Measurements from ENCODE around the gene ZNF343.
"Not testable (repeated sequence)": the region's sequence is repeated elsewhere in the genome, so short reads cannot be mapped to it uniquely, and the experiment has no call there.

The ZNF343 gene

GRCh38 chr20:2520617-2521016 lies 11.9 kb upstream of the ZNF343 start:
- no peak overlapping the region for H3K4me3 ChIP-seq (ENCODE audit: low read depth, low read length)
- H3K4me1 ChIP-seq (ENCODE audit: control insufficient read depth, insufficient read depth, low read length) = no peaks in the 10 kb centered on the region
- peaks cover 97% of the 10 kb centered on the region for H3K27me3 ChIP-seq (ENCODE audit: control insufficient read depth, insufficient read depth, low read length)
- no peak overlapping the region for H3K27ac ChIP-seq (ENCODE audit: low read depth, low read length)
- H3K36me3 ChIP-seq (ENCODE audit: control insufficient read depth, insufficient read depth, low read length) = no peaks in the 10 kb centered on the region
- H3K9me3 ChIP-seq (ENCODE audit: control insufficient read depth, insufficient read depth, low read length) = no peaks in the 10 kb centered on the region
- no peak overlapping the region for H3K9ac ChIP-seq (ENCODE audit: low read depth, low read length)

- H3K4me3 ChIP-seq (ENCODE audit: low read depth, low read length) = no peak overlapping the region
- H3K27ac ChIP-seq (ENCODE audit: low read depth, low read length) = no peak overlapping the region
- H3K36me3 ChIP-seq (ENCODE audit: control insufficient read depth, insufficient read depth, low read length) = no peaks in the 10 kb centered on the region
- no peak overlapping the region for H3K9ac ChIP-seq (ENCODE audit: low read depth, low read length)
- no peaks in the 10 kb centered on the region for H3K4me1 ChIP-seq (ENCODE audit: control insufficient read depth, insufficient read depth, low read length)
- H3K27me3 ChIP-seq (ENCODE audit: control insufficient read depth, insufficient read depth, low read length) = peaks cover 99% of the 10 kb centered on the region
- no peaks in the 10 kb centered on the region for H3K9me3 ChIP-seq (ENCODE audit: control insufficient read depth, insufficient read depth, low read length)
Observed at GRCh38 chr20:2519115-2519809, 10.5 kb upstream of the ZNF343 start.

- Histone ChIP-seq H3K36me3 (ENCODE audit: control insufficient read depth, insufficient read depth, low read length) (no peaks in the 10 kb centered on the region), H3K27me3 (ENCODE audit: control insufficient read depth, insufficient read depth, low read length) (peaks cover 99% of the 10 kb centered on the region), H3K4me3 (ENCODE audit: low read depth, low read length) (no peak overlapping the region), H3K9ac (ENCODE audit: low read depth, low read length) (no peak overlapping the region), H3K4me1 (ENCODE audit: control insufficient read depth, insufficient read depth, low read length) (no peaks in the 10 kb centered on the region), H3K9me3 (ENCODE audit: control insufficient read depth, insufficient read depth, low read length) (no peaks in the 10 kb centered on the region), H3K27ac (ENCODE audit: low read depth, low read length) (no peak overlapping the region)
Observed at GRCh38 chr20:2518558-2518957, 9.8 kb upstream of the ZNF343 start.

GRCh38 chr20:2518096-2518495 lies 9.4 kb upstream of the ZNF343 start:
- peaks cover 99% of the 10 kb centered on the region for H3K27me3 ChIP-seq (ENCODE audit: control insufficient read depth, insufficient read depth, low read length)
- H3K4me1 ChIP-seq (ENCODE audit: control insufficient read depth, insufficient read depth, low read length) = no peaks in the 10 kb centered on the region
- no peak overlapping the region for H3K4me3 ChIP-seq (ENCODE audit: low read depth, low read length)
- no peaks in the 10 kb centered on the region for H3K36me3 ChIP-seq (ENCODE audit: control insufficient read depth, insufficient read depth, low read length)
- no peak overlapping the region for H3K27ac ChIP-seq (ENCODE audit: low read depth, low read length)
- H3K9ac ChIP-seq (ENCODE audit: low read depth, low read length) = no peak overlapping the region
- no peaks in the 10 kb centered on the region for H3K9me3 ChIP-seq (ENCODE audit: control insufficient read depth, insufficient read depth, low read length)

GRCh38 chr20:2516399-2516798 lies 7.7 kb upstream of the ZNF343 start:
- Histone ChIP-seq H3K9me3 (ENCODE audit: control insufficient read depth, insufficient read depth, low read length) (no peaks in the 10 kb centered on the region), H3K36me3 (ENCODE audit: control insufficient read depth, insufficient read depth, low read length) (no peaks in the 10 kb centered on the region), H3K27me3 (ENCODE audit: control insufficient read depth, insufficient read depth, low read length) (peaks cover 99% of the 10 kb centered on the region), H3K4me1 (ENCODE audit: control insufficient read depth, insufficient read depth, low read length) (no peaks in the 10 kb centered on the region), H3K4me3 (ENCODE audit: low read depth, low read length) (no peak overlapping the region), H3K9ac (ENCODE audit: low read depth, low read length) (no peak overlapping the region), H3K27ac (ENCODE audit: low read depth, low read length) (no peak overlapping the region)

- no peak overlapping the region for H3K4me3 ChIP-seq (ENCODE audit: low read depth, low read length)
- H3K9ac ChIP-seq (ENCODE audit: low read depth, low read length) = no peak overlapping the region
- H3K9me3 ChIP-seq (ENCODE audit: control insufficient read depth, insufficient read depth, low read length) = no peaks in the 10 kb centered on the region
- H3K36me3 ChIP-seq (ENCODE audit: control insufficient read depth, insufficient read depth, low read length) = no peaks in the 10 kb centered on the region
- H3K27ac ChIP-seq (ENCODE audit: low read depth, low read length) = no peak overlapping the region
- no peaks in the 10 kb centered on the region for H3K4me1 ChIP-seq (ENCODE audit: control insufficient read depth, insufficient read depth, low read length)
- peaks cover 99% of the 10 kb centered on the region for H3K27me3 ChIP-seq (ENCODE audit: control insufficient read depth, insufficient read depth, low read length)
Observed at GRCh38 chr20:2515203-2515602, 6.5 kb upstream of the ZNF343 start.

- Histone ChIP-seq H3K4me1 (ENCODE audit: control insufficient read depth, insufficient read depth, low read length) (no peaks in the 10 kb centered on the region), H3K27ac (ENCODE audit: low read depth, low read length) (no peak overlapping the region), H3K9me3 (ENCODE audit: control insufficient read depth, insufficient read depth, low read length) (no peaks in the 10 kb centered on the region), H3K9ac (ENCODE audit: low read depth, low read length) (no peak overlapping the region), H3K4me3 (ENCODE audit: low read depth, low read length) (peak overlapping the region; percentile 83; the same call in 1 of the 2 replicates), H3K27me3 (ENCODE audit: control insufficient read depth, insufficient read depth, low read length) (peaks cover 71% of the 10 kb centered on the region), H3K36me3 (ENCODE audit: control insufficient read depth, insufficient read depth, low read length) (no peaks in the 10 kb centered on the region)
Observed at GRCh38 chr20:2509794-2510193, 1.1 kb upstream of the ZNF343 start.

- H3K9me3 ChIP-seq (ENCODE audit: control insufficient read depth, insufficient read depth, low read length) = no peaks in the 10 kb centered on the region
- peak overlapping the region; percentile 75 for H3K27ac ChIP-seq (ENCODE audit: low read depth, low read length)
- H3K9ac ChIP-seq (ENCODE audit: low read depth, low read length) = no peak overlapping the region
- H3K27me3 ChIP-seq (ENCODE audit: control insufficient read depth, insufficient read depth, low read length) = peaks cover 67% of the 10 kb centered on the region
- H3K36me3 ChIP-seq (ENCODE audit: control insufficient read depth, insufficient read depth, low read length) = no peaks in the 10 kb centered on the region
- no peaks in the 10 kb centered on the region for H3K4me1 ChIP-seq (ENCODE audit: control insufficient read depth, insufficient read depth, low read length)
- peak overlapping the region; percentile 83 for H3K4me3 ChIP-seq (ENCODE audit: low read depth, low read length)
Observed at GRCh38 chr20:2509468-2509781, 710 bp upstream of the ZNF343 start.

- H3K9me3 ChIP-seq (ENCODE audit: control insufficient read depth, insufficient read depth, low read length) = no peaks in the 10 kb centered on the region
- H3K4me1 ChIP-seq (ENCODE audit: control insufficient read depth, insufficient read depth, low read length) = no peaks in the 10 kb centered on the region
- H3K27me3 ChIP-seq (ENCODE audit: control insufficient read depth, insufficient read depth, low read length) = peaks cover 53% of the 10 kb centered on the region
- H3K4me3 ChIP-seq (ENCODE audit: low read depth, low read length) = peak overlapping the region; percentile 83
- H3K27ac ChIP-seq (ENCODE audit: low read depth, low read length) = no peak overlapping the region
- no peak overlapping the region; the same call in 1 of the 2 replicates for H3K9ac ChIP-seq (ENCODE audit: low read depth, low read length)
- no peaks in the 10 kb centered on the region for H3K36me3 ChIP-seq (ENCODE audit: control insufficient read depth, insufficient read depth, low read length)
Observed at GRCh38 chr20:2507875-2508630, 662 bp downstream of the ZNF343 start.

- no peaks in the 10 kb centered on the region for H3K9me3 ChIP-seq (ENCODE audit: control insufficient read depth, insufficient read depth, low read length)
- H3K4me3 ChIP-seq (ENCODE audit: low read depth, low read length) = no peak overlapping the region
- no peak overlapping the region for H3K9ac ChIP-seq (ENCODE audit: low read depth, low read length)
Observed at GRCh38 chr20:2507464-2507863, 1.3 kb downstream of the ZNF343 start.

GRCh38 chr20:2506426-2506825 lies 2.3 kb downstream of the ZNF343 start:
- H3K27me3 ChIP-seq (ENCODE audit: control insufficient read depth, insufficient read depth, low read length) = peaks cover 37% of the 10 kb centered on the region
- H3K9ac ChIP-seq (ENCODE audit: low read depth, low read length); H3K4me3 ChIP-seq (ENCODE audit: low read depth, low read length); H3K36me3 ChIP-seq (ENCODE audit: control insufficient read depth, insufficient read depth, low read length); H3K9me3 ChIP-seq (ENCODE audit: control insufficient read depth, insufficient read depth, low read length); H3K27ac ChIP-seq (ENCODE audit: low read depth, low read length); H3K4me1 ChIP-seq (ENCODE audit: control insufficient read depth, insufficient read depth, low read length): not testable (repeated sequence)

More at GRCh38 chr20:2507464-2507863, 1.3 kb downstream of the ZNF343 start:
- Histone ChIP-seq H3K4me1 (ENCODE audit: control insufficient read depth, insufficient read depth, low read length) (no peaks in the 10 kb centered on the region), H3K36me3 (ENCODE audit: control insufficient read depth, insufficient read depth, low read length) (no peaks in the 10 kb centered on the region), H3K27me3 (ENCODE audit: control insufficient read depth, insufficient read depth, low read length) (peaks cover 47% of the 10 kb centered on the region), H3K27ac (ENCODE audit: low read depth, low read length) (no peak overlapping the region)
